GM06990 (cell line): ENCODE results near the gene PRSS57.

ENCODE experiments used
- DNase-seq: peaks from one replicate; pipeline ENCODE4 v3.0.0-alpha.2; 2011; ENCODE audit not compliant: insufficient read length; ENCODE audit errors: extremely low read depth
- H3K27me3 ChIP-seq: replicated peaks from 2 replicates; pipeline ENCODE4 v1.6.0; 2011; ENCODE audit warnings: low read length; ENCODE audit not compliant: control insufficient read depth, insufficient read depth
- H3K36me3 ChIP-seq: 2 replicates; pipeline ENCODE4 v1.5.1; 2011; ENCODE audit warnings: low read length; ENCODE audit not compliant: control insufficient read depth, insufficient read depth
- H3K4me3 ChIP-seq: replicated peaks from 2 replicates; pipeline ENCODE4 v1.5.1; 2011; ENCODE audit warnings: low read depth, mild to moderate bottlenecking, control low read depth, low read length
- CTCF ChIP-seq: IDR thresholded peaks from 2 replicates; pipeline ENCODE4 v1.5.1; 2011; ENCODE audit warnings: low read length, control low read depth, mild to moderate bottlenecking, inconsistent platforms; ENCODE audit not compliant: insufficient read depth, poor library complexity, severe bottlenecking

Gene PRSS57

GRCh38 chr19:679418-680286, 15.6 kb downstream of the PRSS57 start:
- no peak for DNase-seq
- H3K36me3 ChIP-seq, result no peaks in the 10 kb centered on the region
- no peak for TF ChIP-seq CTCF
- peak overlapping the region; percentile 62 for H3K4me3 ChIP-seq
- no peaks in the 10 kb centered on the region for H3K27me3 ChIP-seq

- H3K27me3 ChIP-seq, result no peaks in the 10 kb centered on the region
- no peaks in the 10 kb centered on the region for H3K36me3 ChIP-seq
- H3K4me3 ChIP-seq, result peak overlapping the region; percentile 62
- DNase-seq, result no peak
- no peak for TF ChIP-seq CTCF
These were observed 16.4 kb downstream of the PRSS57 start for GRCh38 chr19:678791-679388.

GRCh38 chr19:677601-678436, 17.4 kb downstream of the PRSS57 start:
- TF ChIP-seq CTCF, result no peak
- H3K4me3 ChIP-seq, result peak overlapping the region; percentile 63; the same call in 1 of the 2 replicates
- no peaks in the 10 kb centered on the region for H3K36me3 ChIP-seq
- DNase-seq, result no peak
- H3K27me3 ChIP-seq, result no peaks in the 10 kb centered on the region

GRCh38 chr19:677201-677600, 18.1 kb downstream of the PRSS57 start:
- no peak for DNase-seq

More at GRCh38 chr19:677201-677600, 18.1 kb downstream of the PRSS57 start:
- Histone ChIP-seq H3K27me3 (no peaks in the 10 kb centered on the region), H3K4me3 (peak overlapping the region; percentile 63), H3K36me3 (no peaks in the 10 kb centered on the region)
- TF ChIP-seq CTCF, result no peak
